Measurements from ENCODE around the gene IGFBP4.

Gene IGFBP4

DNA sequence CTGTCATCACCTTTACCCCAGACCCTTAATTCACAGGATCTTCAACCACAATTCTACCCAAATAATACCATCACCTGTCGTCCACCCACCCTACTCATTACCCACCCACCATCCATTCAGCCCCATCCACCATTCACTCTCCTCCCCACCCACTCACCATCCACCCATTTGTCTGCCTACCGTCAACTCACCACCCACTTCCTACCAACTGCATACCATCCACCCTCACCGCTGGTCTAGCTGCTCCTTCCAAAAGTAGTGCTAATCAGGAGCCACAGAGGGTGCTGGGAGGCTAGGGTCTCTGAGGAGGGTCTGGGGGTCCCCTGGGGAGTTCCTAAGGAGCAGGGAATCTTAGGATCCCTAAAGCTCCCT, 12.0 kb upstream of the IGFBP4 start:
- DNase-seq (ENCODE audit: low read depth in 2 of 2, low spot score in 1 of 2), result no peak

- no peak for DNase-seq (ENCODE audit: low read depth in 2 of 2, low spot score in 1 of 2)
Observed at GRCh38 chr17:40432864-40433528, 10.3 kb upstream of the IGFBP4 start.

DNA sequence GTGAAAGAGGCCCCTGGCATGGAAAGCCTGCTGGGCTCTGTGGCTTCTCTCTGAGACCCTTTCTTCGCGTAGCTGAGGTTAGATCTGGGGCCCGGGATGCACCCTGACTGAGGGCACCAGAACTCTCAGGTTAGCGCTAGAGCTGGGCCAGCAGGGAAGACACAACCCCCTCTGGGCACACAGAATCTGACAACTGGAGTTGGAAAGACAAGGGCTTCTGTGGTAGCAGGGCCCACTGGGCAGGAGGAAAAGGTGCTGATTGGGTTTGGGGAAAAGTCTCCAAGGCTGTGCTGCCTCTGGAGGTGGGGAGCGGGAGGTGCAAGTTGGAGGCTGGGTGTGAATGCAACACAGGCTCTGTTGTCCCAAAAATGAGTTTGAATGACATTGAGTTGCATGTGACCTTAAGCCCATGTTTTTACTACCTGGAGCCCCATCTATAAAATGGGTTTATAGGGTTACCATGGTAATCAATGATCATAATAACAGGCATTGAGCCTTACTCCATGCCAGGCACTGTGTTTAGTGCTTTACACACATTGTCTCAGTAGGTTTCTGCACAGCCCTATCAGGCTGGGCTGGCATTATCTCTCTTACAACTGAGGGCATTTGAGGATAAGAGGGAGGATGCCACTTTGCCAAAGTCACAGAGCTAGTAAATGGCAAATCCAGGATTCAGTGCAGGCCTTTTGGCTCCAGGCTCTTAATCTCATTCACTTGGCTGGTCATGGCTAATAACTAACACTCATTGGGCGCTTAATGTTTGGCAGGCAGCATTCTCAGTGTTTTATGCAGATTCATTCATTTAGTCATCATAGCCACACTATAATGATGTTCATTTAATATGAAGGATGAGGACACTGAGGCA, 9.5 kb upstream of the IGFBP4 start:
- no peak for DNase-seq (ENCODE audit: low read depth in 2 of 2, low spot score in 1 of 2)

DNA sequence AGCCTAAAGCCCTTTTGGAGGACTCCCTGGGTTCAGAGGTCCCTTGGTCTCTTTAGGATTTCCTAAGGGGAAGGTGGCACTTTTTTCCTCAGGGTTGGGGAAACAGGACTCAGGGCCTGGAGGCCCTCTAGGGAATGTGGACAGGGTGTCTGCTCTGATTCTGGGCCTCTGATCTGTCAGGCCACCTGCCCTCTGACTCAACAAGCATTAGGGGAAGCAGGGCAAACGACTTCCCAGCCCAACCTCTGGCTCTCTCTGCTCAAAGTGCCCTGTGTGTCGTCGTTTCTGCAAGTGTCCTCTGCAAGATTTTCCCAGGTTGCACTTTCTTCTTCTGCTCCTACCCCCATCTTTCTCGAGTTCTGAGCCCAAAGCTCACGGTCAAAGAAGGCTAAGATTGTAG, 6.6 kb upstream of the IGFBP4 start:
- DNase-seq (ENCODE audit: low read depth in 2 of 2, low spot score in 1 of 2), result no peak

DNA sequence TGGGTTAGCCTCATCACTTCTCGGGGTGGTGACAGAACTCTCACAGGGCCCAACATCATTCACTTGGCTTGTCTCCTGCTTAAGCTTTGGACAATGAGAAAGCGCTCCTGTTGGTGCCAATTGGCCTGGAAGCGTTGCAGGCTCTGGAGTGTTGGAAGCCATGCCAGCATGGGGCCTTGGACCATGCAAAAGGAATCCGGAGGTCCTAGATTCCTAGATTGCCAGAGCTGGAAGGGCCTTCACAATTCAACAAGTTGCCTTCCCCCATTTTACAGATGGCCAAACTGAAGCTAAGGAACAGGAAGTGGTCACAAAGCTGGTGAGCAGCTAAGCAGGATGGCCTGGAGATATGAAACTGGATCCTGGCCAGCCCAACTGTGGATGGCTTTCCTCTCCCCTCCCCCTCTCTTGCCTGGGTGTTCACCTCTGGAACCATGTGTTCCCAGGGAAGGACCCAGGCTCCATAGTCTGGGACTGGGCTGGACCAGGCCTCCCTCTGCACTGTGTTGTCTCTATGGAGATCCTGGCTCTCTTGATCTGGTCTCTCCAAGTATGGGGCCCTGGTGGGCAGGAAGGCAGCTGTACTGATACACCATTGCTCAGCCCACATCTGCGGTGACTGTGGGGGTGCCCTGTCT, 6.0 kb upstream of the IGFBP4 start:
- DNase-seq (ENCODE audit: low read depth in 2 of 2, low spot score in 1 of 2), result no peak

DNA sequence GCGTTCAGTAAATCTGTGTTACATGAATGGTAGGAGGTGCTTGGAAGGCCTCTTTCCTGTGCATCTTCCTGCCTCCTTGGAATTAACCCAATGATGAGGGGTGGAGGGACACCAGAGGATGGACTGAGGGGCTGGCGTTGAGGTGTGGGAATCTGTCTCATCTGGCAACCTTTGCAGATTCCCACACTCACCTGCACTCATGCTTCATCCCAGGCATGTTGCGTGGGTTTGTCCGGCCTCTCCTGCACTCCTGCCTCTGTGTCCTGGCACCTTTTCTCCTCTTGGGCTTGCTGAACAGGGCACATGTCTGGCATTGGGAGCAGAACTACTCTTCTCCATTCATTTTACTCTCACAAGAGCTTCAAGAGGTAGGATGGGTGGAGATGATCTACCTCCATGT, 3.1 kb upstream of the IGFBP4 start:
- no peak for DNase-seq (ENCODE audit: low read depth in 2 of 2, low spot score in 1 of 2)

GRCh38 chr17:40442392-40443195, 656 bp upstream of the IGFBP4 start:
- no peak for DNase-seq (ENCODE audit: low read depth in 2 of 2, low spot score in 1 of 2)

DNA sequence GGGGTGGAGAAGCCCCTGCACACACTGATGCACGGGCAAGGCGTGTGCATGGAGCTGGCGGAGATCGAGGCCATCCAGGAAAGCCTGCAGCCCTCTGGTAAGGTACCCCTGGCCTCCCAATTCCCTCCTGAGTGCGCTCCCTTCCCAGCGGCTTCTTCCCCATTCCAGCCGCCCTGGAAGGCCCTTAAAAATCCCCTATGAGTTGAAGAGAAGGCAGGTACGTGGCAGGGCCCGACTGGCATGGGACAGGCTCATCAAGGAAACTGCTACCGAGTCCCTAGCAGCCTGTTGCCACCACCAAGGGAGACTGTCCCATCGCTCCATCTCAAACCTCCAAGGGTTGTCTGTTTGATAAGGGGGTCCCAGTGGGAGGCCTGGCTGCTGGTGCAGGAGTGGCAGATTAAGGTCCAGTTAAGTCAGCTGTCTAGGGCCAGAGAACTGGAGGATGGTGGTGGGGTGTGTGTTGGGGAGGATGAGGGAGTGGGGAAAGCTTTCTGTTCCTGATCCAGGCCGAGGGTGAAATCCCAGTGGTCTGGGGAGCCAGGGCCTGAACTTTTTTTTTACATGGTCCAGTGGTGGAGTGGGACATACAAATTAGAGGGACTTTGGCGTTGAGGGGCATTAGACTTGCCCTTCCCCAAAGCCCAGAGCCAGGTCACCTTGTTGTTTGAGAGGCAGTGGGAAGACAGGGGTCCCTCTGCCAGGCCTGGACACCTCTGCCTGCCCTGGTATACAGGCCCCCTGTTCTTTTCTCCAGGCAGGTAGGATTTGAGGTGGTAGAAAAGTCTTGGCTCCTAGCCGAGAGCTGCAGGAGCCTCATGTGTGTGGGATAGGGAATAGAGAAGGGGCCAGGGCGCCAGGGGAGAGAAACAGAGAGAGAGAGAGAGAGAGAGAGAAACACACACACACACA, 994 bp downstream of the IGFBP4 start:
- no peak for DNase-seq (ENCODE audit: low read depth in 2 of 2, low spot score in 1 of 2)

DNA sequence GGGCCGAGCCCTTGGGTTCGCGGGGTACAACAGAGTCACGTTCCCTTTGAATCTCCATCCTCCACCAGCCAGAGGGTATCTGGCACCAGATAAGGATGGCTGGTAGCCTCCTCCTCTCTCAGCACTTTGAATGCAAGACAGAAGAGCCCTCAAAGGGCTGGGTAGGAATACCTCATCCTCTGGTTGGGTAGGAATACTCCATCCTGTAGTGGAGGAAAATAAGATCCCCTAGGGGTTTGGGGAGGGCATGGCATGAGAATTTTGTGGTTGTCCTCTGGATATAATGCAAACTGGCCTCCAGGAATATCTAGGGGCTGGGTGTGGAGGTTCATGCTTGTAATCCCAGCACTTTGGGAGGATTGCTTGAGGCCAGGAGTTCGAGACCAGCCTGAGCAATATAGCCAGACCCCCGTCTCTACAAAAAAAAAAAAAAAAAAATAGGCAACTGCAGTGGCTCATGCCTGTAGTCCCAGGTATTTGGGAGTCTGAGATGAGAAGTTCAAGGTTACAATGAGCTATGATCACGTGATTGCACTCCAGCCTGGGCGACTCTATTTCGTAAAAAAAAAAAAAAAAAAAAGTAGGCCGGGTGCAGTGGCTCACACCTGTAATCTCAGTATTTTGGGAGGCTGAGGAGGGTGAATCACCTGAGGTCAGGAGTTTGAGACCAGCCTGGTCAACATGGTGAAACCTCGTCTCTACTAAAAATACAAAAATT, 2.7 kb downstream of the IGFBP4 start:
- DNase-seq (ENCODE audit: low read depth in 2 of 2, low spot score in 1 of 2), result no peak

GRCh38 chr17:40447148-40447644, 3.9 kb downstream of the IGFBP4 start:
- DNase-seq (ENCODE audit: low read depth in 2 of 2, low spot score in 1 of 2), result no peak

DNA sequence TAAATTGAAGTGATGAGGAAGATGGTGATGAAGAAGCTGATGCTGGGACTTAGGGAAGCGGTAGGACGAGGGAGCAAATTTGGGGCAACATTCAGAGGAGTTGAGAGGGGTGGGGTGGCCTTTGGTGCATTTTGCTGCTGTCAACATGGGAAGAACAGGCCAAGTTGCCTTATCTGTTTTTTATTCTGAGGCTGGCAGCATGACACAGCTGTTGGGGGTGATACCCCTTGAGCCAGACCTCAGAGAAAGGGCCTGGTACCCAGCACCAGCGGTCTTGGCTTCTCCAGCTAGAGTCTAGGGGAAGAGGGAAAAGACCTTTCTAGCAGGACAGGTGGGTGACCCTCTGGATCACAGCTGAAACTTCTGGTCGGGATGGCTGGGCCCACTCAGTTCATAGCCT, 4.6 kb downstream of the IGFBP4 start:
- no peak for DNase-seq (ENCODE audit: low read depth in 2 of 2, low spot score in 1 of 2)

DNA sequence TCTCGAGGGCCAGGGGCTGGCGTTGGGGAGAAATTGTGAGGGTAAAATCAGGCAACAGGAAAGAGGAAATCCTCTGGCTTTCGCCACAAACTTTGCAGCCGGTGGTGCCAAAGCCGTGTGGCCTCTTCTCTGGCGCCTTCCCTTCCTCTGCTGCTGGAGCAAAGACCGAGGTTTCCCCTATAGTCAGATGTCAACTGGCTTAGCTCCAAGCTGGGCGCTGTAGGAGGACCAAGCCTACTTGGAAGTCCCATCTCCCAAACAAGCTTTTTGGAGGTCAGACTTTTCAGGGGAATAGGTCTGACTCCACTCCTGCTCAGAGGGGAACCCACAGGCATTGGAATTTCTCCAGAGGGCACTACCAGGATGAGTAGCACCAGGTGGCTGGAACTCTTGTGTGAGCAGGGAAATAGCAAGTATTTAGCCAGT, 5.0 kb downstream of the IGFBP4 start:
- DNase-seq (ENCODE audit: low read depth in 2 of 2, low spot score in 1 of 2), result no peak

DNA sequence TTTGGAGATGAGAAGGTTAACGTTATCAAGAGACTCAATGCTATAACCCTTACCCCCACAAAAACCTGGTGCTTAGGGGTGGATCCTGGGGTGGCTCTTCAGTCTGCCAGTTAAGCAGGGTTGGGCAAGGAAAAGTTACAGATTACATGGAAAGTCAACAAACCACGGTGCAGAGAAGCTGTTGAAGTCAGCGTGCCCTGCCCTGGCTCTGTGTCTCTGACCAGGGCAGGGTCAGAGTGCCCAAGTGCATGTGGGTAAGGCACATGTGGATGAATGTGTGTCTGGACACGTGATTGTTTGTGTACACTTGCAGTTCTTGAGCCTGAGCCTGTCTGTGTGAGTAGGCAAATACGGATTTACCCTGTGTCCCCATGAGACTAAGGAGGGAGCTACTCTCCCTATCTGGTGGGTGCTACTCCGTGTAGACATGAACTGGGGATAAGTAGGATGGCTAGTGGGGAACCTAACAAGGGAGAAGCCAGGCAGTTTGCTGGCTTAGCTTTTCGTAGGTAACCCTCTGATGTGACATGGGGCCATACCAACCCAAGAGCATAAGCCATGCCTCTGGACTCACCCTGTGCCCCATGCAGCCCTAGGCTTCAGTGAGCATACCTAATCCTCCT, 5.5 kb downstream of the IGFBP4 start:
- DNase-seq (ENCODE audit: low read depth in 2 of 2, low spot score in 1 of 2), result no peak

DNA sequence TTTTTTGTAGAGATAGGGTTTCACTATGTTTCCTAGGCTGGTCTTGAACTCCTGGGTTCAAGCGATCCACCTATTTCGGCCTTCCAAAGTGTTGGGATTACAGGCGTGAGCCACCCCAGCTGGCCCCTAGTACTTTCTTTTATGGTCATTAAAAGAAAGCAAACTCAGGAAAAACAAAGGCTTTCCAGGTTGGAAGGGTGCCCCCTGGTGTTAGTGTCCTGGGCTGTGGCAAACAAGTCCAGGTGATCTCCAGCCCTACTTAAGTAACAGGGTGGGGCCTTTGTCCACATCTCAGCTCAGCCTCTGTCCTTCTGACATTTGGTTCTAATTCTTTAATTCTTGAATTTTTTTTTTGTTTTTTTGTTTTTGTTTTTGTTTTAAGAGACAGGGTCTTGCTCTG, 6.9 kb downstream of the IGFBP4 start:
- no peak for DNase-seq (ENCODE audit: low read depth in 2 of 2, low spot score in 1 of 2)

DNA sequence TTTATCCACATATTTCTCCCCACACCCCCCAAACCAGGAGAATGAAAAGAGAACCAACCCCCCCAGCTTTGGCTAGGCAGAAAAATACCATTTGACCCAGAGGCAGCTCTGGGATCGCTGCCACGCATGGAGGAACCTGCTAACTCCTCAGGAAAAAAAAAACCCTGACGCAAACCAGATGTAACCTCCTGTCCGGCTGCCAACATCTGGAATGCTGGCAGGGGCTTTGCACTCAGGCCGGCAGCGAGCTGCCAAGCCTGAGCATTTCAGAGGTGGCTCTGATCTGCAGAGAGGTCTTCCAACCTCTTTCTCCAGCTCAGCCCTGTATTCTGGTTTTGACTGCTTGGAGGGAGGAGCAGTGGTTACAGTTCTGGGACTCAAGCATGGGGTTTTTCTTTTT, 8.2 kb downstream of the IGFBP4 start:
- no peak for DNase-seq (ENCODE audit: low read depth in 2 of 2, low spot score in 1 of 2)

GRCh38 chr17:40452216-40452787, 9.1 kb downstream of the IGFBP4 start:
- no peak for DNase-seq (ENCODE audit: low read depth in 2 of 2, low spot score in 1 of 2)

DNA sequence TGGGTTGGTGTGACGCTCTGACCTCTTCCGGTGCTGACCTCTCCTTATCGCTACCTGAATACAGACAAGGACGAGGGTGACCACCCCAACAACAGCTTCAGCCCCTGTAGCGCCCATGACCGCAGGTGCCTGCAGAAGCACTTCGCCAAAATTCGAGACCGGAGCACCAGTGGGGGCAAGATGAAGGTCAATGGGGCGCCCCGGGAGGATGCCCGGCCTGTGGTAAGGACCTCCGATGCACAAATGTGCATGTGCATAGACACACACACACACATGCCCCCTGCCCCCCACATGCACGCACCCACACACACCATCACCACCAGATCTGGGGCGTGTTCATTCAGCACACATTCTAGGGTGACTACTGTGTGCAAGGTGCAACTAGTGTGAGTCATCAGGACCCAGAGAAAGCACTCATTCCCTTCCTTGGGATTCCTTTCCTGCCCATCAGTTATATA, 9.7 kb downstream of the IGFBP4 start:
- DNase-seq (ENCODE audit: low read depth in 2 of 2, low spot score in 1 of 2), result no peak

DNA sequence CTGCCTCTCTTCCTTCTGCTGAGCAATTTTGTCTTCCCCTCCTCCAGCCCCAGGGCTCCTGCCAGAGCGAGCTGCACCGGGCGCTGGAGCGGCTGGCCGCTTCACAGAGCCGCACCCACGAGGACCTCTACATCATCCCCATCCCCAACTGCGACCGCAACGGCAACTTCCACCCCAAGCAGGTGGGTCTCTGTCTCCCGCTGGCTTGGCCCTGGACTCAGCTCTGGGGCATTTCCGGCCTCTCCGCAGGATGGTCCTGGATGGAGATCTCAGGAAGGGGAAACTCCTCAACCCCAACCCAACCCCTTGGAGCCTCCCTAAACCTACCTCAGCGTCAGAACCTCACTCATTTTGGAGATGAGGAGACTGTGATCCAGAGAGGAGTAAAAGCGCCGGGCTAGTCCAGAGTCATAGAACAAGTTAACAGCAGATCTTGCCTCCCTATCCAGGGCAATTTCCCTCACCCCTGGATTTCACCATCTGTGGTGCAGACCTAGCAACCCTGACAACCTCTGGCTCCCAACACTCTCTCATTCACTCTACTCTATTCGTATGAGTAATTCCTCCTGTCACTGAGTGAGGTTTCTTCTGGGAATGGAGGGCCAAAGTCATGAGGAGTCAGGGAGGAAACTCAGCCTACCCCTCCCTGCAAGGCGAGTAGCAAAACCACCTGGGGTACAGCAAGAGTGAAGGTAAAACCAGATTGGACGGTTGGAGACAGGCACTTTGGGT, 10.8 kb downstream of the IGFBP4 start:
- no peak for DNase-seq (ENCODE audit: low read depth in 2 of 2, low spot score in 1 of 2)
